C4-2B (cell line): ENCODE measurements around the gene PARVG.

Experiments used
- CTCF ChIP-seq: fragments of 450-650 bp; conservative IDR thresholded peaks from 2 replicates; pipeline ENCODE4 v1.5.1; 2017; ENCODE audit warnings: mild to moderate bottlenecking
- ZFX ChIP-seq: fragments of 450-650 bp; IDR thresholded peaks from 2 replicates; pipeline ENCODE4 v1.6.1; 2017

- TF ChIP-seq CTCF (no peak), ZFX (no peak)
Measured at GRCh38 chr22:44137415-44137814, 43.3 kb upstream of the PARVG start.
